ENCODE results near the gene MRTFB. TPM values are rescaled to one million over a fixed set of nuclear protein-coding genes. Genes with fewer than 3 reads are reported as not detected.

The MRTFB gene
- total and polyA plus RNA-seq, 2 of the 13 experiments (the other 11 are each of a cell fraction or from before 2014, with no cell fraction given): 11.4 to 14.0 TPM

- TF ChIP-seq, protein P1, sequence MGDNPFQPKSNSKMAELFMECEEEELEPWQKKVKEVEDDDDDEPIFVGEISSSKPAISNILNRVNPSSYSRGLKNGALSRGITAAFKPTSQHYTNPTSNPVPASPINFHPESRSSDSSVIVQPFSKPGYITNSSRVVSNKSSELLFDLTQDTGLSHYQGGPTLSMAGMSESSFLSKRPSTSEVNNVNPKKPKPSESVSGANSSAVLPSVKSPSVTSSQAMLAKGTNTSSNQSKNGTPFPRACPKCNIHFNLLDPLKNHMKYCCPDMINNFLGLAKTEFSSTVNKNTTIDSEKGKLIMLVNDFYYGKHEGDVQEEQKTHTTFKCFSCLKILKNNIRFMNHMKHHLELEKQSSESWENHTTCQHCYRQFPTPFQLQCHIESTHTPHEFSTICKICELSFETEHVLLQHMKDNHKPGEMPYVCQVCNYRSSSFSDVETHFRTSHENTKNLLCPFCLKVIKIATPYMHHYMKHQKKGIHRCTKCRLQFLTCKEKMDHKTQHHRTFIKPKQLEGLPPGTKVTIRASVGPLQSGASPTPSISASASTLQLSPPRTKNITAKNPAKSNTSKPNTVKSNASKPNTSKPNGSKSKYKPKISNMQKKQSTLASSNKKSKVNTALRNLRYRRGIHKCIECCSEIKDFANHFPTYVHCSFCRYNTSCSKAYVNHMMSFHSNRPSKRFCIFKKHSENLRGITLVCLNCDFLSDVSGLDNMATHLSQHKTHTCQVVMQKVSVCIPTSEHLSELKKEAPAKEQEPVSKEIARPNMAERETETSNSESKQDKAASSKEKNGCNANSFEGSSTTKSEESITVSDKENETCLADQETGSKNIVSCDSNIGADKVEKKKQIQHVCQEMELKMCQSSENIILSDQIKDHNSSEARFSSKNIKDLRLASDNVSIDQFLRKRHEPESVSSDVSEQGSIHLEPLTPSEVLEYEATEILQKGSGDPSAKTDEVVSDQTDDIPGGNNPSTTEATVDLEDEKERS (CRISPR knock-in tag; IDR thresholded peaks at IDR 0.05): no peak
- TF ChIP-seq, protein P2, sequence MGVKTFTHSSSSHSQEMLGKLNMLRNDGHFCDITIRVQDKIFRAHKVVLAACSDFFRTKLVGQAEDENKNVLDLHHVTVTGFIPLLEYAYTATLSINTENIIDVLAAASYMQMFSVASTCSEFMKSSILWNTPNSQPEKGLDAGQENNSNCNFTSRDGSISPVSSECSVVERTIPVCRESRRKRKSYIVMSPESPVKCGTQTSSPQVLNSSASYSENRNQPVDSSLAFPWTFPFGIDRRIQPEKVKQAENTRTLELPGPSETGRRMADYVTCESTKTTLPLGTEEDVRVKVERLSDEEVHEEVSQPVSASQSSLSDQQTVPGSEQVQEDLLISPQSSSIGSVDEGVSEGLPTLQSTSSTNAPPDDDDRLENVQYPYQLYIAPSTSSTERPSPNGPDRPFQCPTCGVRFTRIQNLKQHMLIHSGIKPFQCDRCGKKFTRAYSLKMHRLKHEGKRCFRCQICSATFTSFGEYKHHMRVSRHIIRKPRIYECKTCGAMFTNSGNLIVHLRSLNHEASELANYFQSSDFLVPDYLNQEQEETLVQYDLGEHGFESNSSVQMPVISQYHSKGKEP (CRISPR knock-in tag; IDR thresholded peaks at IDR 0.05): no peak
- TF ChIP-seq MEIS2 (CRISPR knock-in tag; IDR thresholded peaks at IDR 0.05): no peak
These were observed 220.2 kb downstream of the MRTFB start (continued) for GRCh38 chr16:14291286-14291685.

GRCh38 chr16:14292051-14292825 is 221.1 kb downstream of the MRTFB start:
- H3K9ac ChIP-seq (ENCODE audit: insufficient read depth, low read depth, low read length): no peak overlapping the region
- no peak overlapping the region for H3K27ac ChIP-seq (ENCODE audit: extremely low read length, insufficient read depth, low read length)
- H3K27me3 ChIP-seq (ENCODE audit: control insufficient read depth in 1 of 2, insufficient read depth in 2 of 2, low read length in 2 of 2): peaks cover 0 to 1% of the 10 kb centered on the region in 2 experiments; a peak in 2 of 5 replicates
- TF ChIP-seq MAFK (conservative IDR thresholded peaks at IDR 0.05 in 1 of 2, IDR thresholded peaks at IDR 0.05 in 1 of 2; ENCODE audit: low read length in 2 of 2): no peak
- TF ChIP-seq ZFP1 (CRISPR knock-in tag; IDR thresholded peaks at IDR 0.05): no peak
- TF ChIP-seq CHCHD3 (CRISPR knock-in tag; IDR thresholded peaks at IDR 0.05): 0 out of 2 replicates have a peak, but pooled peaks have one; percentile 18
- TF ChIP-seq, protein P3, sequence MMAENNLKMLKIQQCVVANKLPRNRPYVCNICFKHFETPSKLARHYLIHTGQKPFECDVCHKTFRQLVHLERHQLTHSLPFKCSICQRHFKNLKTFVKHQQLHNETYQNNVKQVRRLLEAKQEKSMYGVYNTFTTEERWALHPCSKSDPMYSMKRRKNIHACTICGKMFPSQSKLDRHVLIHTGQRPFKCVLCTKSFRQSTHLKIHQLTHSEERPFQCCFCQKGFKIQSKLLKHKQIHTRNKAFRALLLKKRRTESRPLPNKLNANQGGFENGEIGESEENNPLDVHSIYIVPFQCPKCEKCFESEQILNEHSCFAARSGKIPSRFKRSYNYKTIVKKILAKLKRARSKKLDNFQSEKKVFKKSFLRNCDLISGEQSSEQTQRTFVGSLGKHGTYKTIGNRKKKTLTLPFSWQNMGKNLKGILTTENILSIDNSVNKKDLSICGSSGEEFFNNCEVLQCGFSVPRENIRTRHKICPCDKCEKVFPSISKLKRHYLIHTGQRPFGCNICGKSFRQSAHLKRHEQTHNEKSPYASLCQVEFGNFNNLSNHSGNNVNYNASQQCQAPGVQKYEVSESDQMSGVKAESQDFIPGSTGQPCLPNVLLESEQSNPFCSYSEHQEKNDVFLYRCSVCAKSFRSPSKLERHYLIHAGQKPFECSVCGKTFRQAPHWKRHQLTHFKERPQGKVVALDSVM (CRISPR knock-in tag; IDR thresholded peaks at IDR 0.05): 0 out of 2 replicates have a peak, but pooled peaks have one; percentile 11
- no peak for TF ChIP-seq NFKB2 (CRISPR knock-in tag; IDR thresholded peaks at IDR 0.05; ENCODE audit: borderline replicate concordance)
- no peak for TF ChIP-seq CENPT (CRISPR knock-in tag; IDR thresholded peaks at IDR 0.05; ENCODE audit: low read depth)
- FAIRE-seq: no peak
- H4K20me1 ChIP-seq (ENCODE audit: insufficient read depth, low read length): no peaks in the 10 kb centered on the region
- H2AFZ ChIP-seq (ENCODE audit: low read length): no peak overlapping the region
- WGBS (ENCODE audit: low lambda C conversion rate): 46% methylated on average over 10 of the region's 10 CpGs
- no peak for DNase-seq (ENCODE audit: low spot score)
- no peak overlapping the region for H3K4me2 ChIP-seq (ENCODE audit: low read depth, low read length)
- intact Hi-C loops (cut with micrococcal nuclease; ENCODE audit: unreplicated experiment) (no loop called here), in situ Hi-C loops (cut with HindIII; ENCODE audit: extremely low pct_ligation_motif_present, low pct_unique_long_range_greater_than_20kb) (no loop called here)
- H3K9me3 ChIP-seq (ENCODE audit: low read length): peaks cover 16% of the 10 kb centered on the region
- no peaks in the 10 kb centered on the region for H3K4me1 ChIP-seq (ENCODE audit: insufficient read depth, low read length)
- ChIA-PET CTCF (ENCODE audit: low intra/inter-chr PET ratio, low total read pairs) (no interaction called here), POLR2A (no interaction called here)
- no peaks in the 10 kb centered on the region for H3K79me2 ChIP-seq (ENCODE audit: insufficient read depth, low read length)
- no TSS peak for BruUV-seq (replicated peaks)
- H3K36me3 ChIP-seq (replicated peaks in 1 of 2; ENCODE audit: control insufficient read depth in 1 of 2, insufficient read depth in 2 of 2, low read length in 2 of 2): no peaks in the 10 kb centered on the region
- no peak overlapping the region for H3K4me3 ChIP-seq (replicated peaks in 1 of 3; ENCODE audit: insufficient read depth in 1 of 3, low read depth in 2 of 3, low read length in 3 of 3)
- ATAC-seq: no peak; the same call in 2 of the 3 replicates

Measured in HepG2 (cell line).